NB4 (cell line): ENCODE data around the gene ANKRD60.
A peak's percentile ranks its signal among the peaks of the same experiment; 100 is the strongest.

Experiments
- DNase-seq: peaks from one replicate; pipeline ENCODE4 v3.0.0; 2010; ENCODE audit warnings: low read depth
- H3K4me3 ChIP-seq: one replicate; pipeline ENCODE4 v1.5.1; 2011; ENCODE audit warnings: mild to moderate bottlenecking, low read depth, low read length, moderate library complexity
- MYC ChIP-seq: IDR thresholded peaks from 2 replicates; pipeline ENCODE4 v1.6.1; 2011; ENCODE audit warnings: low read depth, low read length
- POLR2A ChIP-seq: IDR thresholded peaks from 2 replicates; pipeline ENCODE4 v1.6.1; 2011; ENCODE audit warnings: mild to moderate bottlenecking; ENCODE audit not compliant: insufficient read length; ENCODE audit errors: extremely low read depth
- TF ChIP-seq, protein P1 (sequence below): IDR thresholded peaks from 2 replicates; pipeline ENCODE4 v1.6.1; 2011; ENCODE audit warnings: low read depth, low read length
- TF ChIP-seq, protein P2 (sequence below): IDR thresholded peaks from one replicate; pipeline ENCODE4 v1.5.1; 2012; ENCODE audit warnings: low read depth, low read length

ANKRD60 gene

DNA sequence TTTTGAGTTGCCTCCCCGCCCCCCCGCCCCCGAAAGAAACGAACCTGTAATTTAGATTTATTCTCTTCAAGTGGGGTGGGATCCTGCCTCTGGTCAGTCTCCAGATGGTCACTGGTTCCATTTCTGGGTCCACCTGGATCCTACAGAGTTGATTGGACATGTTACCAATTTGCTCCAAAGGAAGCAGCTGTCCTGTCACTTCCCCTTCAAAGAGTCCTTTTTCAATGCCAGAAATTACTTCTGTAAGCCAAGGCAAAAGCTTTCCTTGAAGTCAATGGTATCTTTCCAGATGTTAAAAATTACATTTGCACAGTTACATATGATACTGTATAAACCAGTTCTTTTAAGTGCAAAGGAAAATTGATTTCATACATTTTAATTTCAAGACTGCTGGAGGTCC is 12.0 kb upstream of the ANKRD60 start:
- no peak for DNase-seq
- TF ChIP-seq, protein P1, sequence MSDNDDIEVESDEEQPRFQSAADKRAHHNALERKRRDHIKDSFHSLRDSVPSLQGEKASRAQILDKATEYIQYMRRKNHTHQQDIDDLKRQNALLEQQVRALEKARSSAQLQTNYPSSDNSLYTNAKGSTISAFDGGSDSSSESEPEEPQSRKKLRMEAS = no peak
- TF ChIP-seq MYC (no peak), POLR2A (no peak)
- TF ChIP-seq, protein P2, sequence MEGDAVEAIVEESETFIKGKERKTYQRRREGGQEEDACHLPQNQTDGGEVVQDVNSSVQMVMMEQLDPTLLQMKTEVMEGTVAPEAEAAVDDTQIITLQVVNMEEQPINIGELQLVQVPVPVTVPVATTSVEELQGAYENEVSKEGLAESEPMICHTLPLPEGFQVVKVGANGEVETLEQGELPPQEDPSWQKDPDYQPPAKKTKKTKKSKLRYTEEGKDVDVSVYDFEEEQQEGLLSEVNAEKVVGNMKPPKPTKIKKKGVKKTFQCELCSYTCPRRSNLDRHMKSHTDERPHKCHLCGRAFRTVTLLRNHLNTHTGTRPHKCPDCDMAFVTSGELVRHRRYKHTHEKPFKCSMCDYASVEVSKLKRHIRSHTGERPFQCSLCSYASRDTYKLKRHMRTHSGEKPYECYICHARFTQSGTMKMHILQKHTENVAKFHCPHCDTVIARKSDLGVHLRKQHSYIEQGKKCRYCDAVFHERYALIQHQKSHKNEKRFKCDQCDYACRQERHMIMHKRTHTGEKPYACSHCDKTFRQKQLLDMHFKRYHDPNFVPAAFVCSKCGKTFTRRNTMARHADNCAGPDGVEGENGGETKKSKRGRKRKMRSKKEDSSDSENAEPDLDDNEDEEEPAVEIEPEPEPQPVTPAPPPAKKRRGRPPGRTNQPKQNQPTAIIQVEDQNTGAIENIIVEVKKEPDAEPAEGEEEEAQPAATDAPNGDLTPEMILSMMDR = no peak
- no peak overlapping the region for H3K4me3 ChIP-seq

DNA sequence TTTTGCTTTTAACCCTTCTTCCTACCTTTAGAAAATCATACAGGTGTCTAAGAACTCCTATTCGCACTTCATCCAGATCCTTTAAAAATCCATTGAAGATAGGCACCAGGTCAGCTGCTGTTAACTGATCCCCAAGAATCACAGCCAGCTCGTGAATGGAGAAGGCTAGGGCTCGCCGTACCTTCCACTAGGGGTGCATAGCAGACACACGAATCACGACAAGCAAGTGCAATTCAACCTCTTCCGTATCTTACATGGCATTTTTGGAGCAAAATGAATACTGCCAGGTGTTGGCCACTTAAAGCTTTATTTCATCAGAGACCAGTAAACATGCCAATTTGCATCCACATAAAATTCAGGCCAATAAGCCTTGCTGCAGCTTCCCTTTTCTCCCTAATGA is 10.8 kb upstream of the ANKRD60 start:
- TF ChIP-seq, protein P2 = no peak
- TF ChIP-seq, protein P1 = no peak
- no peak for TF ChIP-seq POLR2A
- no peak for TF ChIP-seq MYC
- no peak for DNase-seq
- no peak overlapping the region for H3K4me3 ChIP-seq

DNA sequence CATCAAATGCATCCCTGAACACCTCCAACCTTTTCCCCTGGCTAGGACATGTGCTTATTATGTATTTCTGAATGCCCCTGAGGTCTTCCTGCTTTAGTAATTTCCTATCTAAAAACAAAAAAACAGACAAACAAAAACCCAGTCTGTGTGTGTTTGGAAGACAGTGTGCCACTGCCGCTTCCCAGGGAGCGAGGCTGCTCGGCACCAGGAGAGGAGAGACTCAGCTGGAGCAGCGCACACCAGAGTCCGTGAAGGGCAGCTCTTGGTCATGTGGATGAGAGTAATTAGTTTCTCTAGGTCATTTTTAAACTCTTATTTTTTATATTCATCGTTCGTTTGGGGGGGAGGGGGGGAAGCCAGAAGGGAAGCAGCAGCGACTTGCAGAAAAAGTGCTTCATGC is 10.0 kb upstream of the ANKRD60 start:
- TF ChIP-seq POLR2A = no peak
- no peak for TF ChIP-seq MYC
- TF ChIP-seq, protein P2 = no peak
- TF ChIP-seq, protein P1 = no peak
- H3K4me3 ChIP-seq = no peak overlapping the region
- DNase-seq = no peak

DNA sequence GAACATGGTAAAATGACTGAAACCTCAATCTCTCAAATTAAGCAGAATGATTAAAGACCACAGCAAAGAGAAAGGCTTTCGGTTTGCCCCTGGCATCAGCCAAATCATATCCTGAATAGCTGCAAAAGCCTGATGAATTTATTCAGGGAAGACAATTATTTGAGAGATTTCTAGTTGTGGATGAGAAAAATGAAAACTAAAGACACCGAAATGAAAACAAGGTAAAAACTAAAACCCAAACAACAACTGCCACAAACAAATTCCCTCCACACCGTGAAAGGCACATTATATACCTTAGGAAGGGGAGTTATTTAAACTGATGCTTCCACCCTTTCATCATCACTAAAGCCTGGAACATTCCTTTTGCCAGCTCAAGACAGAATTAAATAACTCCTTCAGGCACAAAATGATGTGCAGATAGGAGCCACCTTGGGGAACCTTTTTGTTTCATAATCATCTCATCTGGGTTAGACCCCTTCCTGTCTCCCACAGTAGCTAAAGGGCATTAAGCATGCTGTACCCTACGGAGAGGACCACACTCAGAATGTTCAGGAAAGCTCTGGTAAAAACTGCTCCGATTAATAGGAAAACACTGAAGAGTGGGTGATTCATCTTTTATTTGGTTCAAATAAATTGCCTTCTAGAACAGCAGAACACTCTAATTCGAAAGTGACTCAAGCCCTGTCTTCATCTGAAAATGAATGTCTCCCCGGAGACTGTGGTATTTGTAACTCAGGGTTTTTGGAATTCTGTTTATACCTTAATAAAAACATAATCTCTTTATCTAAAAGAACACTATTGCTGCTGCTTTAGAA is 9.1 kb upstream of the ANKRD60 start:
- no peak overlapping the region for H3K4me3 ChIP-seq
- no peak for DNase-seq
- TF ChIP-seq, protein P1 = no peak
- TF ChIP-seq POLR2A (no peak), MYC (no peak)
- TF ChIP-seq, protein P2 = no peak

DNA sequence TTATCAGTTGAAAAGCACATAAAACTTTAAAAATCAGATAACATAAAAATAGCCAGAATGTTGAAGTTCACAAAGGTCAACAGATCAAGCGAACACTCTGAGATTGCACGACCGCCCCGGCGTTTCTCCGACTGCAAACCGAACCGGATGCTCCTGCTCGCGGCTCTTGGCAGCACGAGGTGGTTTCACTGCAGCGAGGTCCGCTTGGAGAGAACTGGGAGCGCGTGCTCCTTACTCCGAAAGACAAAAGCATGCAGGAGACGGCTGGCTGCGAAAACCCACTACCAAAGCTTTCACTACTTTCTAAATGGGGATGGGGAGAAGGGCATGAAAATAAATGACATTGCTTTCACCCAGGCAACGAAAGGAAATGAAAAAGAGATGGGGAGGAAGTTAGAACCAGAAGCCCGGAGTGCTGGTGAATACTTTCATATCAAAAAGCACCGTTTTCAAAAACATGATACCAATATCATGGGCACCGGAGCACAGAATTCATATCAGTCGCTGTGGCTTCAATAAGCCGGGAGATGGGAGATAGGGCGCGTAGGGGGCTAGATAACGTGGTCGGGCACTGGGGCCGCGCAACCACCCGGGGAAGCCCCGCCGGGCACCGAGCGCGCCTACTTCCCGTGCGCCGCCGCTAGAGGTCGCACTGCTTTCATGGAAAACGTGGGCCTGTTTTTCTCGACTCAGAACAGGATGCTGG is 8.3 kb upstream of the ANKRD60 start:
- peak; percentile 84 for DNase-seq
- TF ChIP-seq POLR2A (no peak), MYC (peak; percentile 95)
- TF ChIP-seq, protein P1 = peak; percentile 94
- TF ChIP-seq, protein P2 = peak; percentile 92
- peak overlapping the region; percentile 71 for H3K4me3 ChIP-seq
